KG1 (cell line): ENCODE results near the gene STX4.
"Not testable (repeated sequence)": the region's sequence is repeated elsewhere in the genome, so short reads cannot be mapped to it uniquely, and the experiment has no call there.

Experiments
- DNase-seq: peaks from one replicate; lab custom pipeline; 2025; lab: John Stamatoyannopoulos, UW

Gene STX4

DNA sequence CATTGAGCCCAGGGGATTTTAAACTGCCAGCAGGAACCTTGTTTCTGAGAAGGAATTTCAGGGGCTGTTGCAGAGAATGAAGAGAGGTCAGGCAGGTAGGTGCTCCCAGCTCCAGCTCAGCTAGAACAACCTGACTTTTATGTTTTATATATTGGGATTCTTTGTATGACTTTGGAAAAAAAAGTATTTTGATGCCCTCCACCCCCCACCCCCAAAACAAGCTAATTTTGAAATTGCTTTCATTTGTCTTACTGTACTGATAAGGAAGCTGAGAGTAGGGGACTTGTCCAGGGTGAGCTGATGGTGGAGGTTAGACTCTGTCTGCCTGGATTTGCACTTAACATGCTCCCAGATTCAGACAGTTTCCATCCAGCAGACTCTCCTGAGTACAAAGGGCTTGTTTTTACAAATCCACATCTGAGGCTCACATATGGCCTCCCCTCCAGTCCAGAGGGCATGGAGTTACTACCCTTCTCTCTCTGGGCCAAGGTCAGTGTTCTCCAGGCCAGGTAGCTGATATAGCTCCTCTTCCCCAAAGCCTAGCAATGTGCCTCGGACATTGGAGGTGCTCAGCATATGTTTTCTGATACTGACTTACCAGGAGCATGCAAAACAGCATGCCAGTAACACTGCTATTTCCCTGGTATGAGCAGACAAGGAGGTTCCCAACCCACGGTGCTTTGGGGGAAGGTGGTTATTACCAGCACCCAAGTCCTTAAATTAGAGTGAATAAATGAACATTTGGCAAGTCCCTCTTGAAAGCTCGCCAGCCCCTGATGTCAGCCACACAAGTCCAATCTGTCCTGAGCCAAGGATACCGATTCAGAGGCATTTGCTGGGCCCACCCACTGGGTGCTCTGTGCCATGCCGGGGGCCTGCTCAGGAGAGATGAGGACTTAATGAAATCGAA, 34.3 kb upstream of the STX4 start:
- no peak for DNase-seq

DNA sequence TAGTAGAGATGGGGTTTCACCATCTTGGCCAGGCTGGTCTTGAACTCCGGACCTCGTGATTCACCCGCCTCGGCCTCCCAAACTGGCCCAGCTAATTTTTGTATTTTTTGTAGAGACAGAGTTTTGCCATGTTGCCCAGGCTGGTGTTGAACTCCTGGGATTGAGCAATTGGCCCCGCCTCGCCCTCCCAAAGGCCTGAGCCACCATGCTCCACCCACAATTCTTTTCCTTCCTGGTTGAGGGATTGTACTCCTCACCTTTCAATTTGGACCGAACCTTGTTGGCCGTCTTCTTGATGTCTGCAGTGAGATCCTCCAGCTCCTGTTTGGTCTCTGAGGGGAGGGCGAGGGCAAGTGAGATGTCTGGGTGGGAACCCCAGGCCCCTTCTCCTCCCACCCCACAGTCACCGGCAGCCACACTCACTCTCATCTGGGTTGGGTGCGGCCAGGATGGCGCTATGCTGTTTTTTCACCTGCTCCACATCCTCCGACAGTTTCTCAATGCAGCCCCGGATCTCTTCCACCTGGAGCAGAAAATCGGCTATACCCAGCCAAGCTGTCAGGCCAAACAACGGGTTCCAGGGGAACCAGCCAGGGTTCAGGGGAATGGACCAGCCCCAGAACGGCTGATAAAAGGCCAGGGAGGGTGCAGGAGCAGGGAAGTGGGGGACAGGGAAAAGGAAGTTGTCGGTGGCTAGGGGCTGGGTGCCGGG, 32.5 kb upstream of the STX4 start:
- no peak for DNase-seq

DNA sequence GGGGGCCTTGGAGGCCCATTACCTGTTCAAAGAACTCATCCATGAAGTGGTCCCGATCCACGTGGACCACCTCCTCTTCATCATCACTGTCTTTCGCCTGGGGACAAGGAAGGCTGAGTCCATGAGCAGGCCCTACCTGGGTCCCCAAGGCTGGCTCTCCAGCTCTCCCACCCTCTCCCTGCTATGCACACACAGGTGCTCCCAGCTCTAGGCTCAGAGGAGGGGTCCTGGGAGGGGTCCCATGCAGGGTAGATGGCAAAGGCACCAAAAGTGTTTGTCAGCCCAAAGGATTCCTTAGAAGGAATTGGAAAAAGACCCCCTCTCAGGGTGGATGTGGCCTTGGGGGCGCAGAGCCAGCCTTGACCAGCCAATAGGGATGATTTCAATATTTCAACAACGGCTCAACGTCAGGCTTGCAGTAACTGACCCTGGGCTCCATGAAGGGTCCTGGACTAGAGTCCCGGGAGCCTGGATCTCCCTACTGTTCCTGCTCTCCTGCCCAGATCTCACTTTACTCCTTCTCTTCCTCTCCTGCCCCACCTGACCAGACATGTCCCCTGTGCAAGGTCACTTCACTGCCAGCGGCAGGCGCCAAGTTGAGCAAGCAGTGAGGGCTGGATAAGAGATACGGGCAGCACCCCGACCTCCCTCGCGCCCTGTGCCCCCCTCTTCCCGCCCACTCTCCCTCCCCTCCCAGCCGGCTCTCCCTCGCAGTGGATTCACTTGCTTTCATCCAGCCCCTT, 31.7 kb upstream of the STX4 start:
- no peak for DNase-seq

DNA sequence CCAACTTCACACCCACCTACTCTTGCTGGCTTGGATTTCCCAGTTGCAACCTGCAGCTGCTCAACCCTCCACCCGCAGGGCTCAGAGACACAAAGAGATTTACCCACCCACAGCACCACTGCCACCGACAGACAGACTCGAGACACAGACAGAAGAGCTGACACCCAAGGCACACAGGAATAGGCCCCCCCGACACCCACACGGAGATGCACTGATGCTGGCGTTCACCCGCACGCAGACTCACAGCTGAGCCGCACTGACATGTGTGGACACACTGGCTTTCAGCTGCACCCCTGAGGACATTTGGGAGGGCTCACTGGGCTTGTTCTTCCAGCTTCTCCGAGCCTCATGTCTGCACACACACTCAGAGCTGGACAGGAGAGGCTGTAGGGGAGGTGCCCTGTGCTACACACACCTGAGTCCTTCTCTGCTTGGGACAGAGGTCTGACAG, 31.1 kb upstream of the STX4 start:
- no peak for DNase-seq

DNA sequence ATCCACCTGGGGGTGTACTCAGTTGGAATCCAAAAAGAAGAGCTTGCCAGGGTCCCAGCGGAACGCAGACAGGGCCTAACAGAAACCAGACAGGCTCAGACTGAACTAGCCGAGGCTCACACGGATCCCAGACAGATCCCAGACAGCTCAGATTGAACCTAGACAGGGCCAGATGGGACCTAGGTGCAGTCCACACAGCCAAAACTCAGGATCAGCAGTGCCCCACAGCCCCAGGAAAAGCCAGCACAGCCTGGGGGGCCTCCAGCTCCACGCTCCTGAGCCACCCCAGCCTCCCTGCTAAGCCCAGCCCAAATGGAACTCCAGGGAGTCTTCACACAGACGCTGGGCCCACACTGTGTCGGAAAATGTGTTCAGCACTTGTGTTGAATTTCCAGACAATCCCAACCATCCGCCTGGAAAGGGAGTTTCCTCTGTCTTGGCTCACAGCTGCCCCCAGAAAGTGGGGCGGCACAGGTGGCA, 30.5 kb upstream of the STX4 start:
- no peak for DNase-seq

DNA sequence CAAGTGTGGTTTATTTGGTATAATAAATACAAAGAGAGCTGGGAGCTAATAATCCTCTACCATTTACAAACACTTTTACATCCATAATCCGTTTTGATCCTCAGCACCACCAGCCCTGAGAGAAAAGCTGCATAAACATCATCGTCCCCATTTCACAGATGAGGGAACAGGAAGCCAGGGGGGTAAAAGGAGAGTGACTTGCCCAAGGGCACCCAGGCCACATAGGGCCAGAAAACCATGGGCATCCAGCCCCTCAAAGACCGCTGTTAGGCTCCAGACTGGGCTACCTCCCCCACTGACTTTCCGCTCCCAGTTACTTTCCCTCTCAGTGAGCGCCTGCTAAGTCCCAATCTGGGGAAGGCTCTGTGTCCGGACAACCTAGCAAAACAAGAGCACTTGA, 29.6 kb upstream of the STX4 start:
- DNase-seq, result no peak

DNA sequence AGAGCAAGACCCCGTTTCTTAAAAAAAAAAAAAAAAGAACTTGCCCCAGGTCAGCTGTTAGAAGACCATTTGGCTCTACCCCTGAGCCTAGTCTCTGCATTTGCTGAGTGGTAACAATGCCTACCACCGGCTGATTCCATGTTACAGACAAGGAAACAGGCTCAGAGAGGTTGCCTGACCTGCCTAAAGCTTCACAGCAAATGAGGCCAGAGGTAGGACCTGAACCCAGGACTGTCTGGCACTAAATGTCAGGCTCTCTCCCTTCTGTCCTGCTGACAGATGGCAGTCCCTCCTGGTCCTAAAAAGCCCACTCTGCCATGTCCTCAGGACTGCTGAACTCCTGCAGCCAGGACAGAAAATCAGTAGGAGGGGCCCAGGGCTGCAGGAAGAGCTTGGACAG, 28.7 kb upstream of the STX4 start:
- no peak for DNase-seq

DNA sequence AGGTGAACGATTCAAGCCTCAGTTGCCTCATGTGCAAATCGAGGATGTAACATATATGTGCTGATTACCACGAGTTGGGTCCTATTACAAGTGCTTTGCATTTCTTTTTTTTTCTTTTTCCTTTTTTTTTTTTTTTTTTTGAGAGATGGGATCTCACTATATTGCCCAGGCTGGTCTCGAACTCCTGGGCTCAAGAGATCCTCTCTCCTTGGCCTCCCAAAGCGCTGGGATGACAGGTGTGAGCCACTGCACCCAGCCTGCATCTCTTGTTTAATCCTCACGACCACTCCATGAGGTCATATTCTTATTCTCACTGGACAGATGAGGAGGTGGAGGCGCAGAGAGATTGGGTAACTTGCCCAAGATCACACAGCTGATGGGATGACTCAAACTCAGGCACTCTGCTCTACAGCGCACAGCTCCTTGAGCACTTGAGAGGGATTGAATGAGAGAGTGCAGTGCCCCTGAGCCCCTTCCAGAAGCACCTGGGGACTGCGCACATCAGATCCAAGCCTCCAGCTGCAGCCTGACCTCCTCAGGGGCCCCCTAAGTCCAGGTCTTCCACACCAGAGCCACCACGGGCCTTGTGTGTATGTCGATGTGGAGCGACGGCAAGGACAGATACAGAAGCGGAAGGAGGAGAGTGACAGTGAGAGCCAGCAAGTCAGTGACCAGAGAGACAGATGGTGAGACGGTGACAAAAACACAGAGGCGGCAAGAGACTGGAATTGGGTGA, 27.8 kb upstream of the STX4 start:
- no peak for DNase-seq

DNA sequence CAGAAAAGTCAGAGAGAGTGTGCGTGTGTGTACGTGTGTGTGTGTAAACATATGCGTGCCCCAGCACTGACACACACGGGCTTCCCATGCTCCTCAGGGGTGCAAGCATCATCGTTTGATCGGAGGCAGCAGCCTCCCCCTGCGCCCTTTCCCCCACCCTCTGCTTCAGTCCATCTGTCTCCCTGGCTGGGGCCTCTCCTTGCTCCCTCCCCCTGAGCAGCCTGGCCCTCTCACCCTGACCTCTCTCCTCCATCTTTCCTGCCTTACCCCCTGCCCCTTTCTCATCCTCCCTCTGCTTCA, 27.3 kb upstream of the STX4 start:
- DNase-seq, result no peak

DNA sequence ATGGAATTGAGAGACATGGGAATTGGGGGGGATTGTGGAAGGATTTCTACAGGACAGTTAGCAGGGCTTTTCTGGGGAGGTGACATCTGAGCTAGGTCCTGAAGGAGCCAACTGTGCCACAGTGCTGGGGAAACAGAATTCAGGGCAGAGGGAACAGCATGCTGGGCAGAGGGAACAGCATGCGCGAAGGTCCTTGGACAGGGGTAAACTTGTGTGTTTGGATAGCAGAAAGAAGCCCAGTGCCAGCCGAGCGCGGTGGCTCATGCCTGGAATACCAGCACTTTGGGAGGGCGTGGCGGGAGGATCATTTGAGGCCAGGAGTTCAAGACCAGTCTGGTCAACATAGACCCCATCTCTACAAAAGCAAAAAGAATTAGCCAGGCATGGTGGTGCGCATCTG, 26.8 kb upstream of the STX4 start:
- no peak for DNase-seq

DNA sequence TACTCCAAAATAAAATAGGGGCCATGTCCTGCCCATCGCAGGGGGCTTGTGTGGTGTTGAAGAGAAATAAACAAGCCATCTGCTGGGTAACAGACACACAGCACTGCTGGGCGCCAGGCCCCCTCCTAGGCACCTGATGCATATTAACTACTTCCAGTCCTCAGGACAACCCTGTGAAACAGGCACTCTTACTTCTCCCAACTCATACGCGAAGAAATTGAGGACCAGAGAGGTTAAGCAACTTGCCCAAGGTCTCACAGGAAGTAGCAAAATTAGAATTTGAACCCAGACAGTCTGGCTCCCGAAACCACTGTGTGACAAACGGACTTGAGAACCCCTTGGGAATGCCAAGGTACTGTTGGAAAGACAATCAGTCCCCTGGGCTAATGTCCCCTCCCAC, 25.7 kb upstream of the STX4 start:
- DNase-seq, result no peak

DNA sequence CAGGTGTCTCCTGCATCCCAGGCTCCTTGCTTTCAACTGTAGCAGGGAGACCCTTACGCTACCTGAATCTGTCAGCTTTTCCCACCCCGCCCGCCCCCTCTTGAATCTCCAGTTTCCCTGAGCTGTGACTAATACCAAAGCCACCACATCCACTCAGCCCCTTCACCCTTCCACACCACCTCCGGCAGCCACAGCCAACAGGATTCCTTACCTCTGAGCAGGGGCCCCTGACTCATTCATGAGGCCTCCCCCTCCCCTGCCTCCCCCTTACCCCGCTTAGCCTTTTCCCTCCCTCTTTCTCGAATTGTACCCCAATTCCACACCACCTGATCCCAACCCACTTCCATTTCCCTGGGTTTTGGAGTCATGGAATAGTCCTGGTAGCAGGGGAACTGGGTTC, 25.2 kb upstream of the STX4 start:
- DNase-seq, result no peak

DNA sequence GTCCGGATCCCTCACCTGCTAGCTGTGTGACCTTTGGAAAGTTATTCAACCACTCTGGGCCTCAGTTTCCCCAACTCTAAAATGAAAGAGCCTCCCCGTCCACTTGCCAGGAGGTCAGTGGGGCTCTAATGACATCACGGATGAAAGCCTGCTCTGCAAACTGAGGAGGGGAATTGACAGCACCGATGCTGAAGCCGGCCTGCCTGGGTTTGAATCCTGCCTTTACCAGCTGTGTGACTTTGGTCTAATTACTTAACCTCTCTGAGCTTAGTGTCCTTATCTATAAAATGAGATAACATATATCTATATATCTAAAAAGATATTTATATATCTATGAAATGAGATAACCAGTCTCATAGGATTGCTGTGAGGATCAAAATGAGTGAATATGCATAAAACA, 24.8 kb upstream of the STX4 start:
- no peak for DNase-seq

DNA sequence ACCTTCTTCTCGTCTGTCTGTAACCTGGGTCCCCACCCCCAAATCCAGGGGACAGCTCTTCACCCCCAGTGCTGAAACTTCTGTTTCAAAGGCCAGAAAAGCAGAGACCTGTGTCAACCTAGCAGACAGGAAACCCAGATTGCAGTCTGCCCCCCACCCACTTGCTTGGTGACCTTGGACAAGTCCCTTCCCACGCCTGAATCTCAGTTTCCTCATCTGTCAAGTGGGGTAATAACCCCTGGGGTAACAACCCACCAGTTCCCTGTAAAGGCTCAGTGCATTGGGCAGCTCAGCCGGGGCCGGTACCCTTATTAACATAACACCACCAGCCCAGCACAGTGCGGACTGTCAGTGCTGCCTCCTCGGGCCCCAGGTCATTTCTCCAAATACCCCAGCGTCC, 24.2 kb upstream of the STX4 start:
- DNase-seq, result no peak

DNA sequence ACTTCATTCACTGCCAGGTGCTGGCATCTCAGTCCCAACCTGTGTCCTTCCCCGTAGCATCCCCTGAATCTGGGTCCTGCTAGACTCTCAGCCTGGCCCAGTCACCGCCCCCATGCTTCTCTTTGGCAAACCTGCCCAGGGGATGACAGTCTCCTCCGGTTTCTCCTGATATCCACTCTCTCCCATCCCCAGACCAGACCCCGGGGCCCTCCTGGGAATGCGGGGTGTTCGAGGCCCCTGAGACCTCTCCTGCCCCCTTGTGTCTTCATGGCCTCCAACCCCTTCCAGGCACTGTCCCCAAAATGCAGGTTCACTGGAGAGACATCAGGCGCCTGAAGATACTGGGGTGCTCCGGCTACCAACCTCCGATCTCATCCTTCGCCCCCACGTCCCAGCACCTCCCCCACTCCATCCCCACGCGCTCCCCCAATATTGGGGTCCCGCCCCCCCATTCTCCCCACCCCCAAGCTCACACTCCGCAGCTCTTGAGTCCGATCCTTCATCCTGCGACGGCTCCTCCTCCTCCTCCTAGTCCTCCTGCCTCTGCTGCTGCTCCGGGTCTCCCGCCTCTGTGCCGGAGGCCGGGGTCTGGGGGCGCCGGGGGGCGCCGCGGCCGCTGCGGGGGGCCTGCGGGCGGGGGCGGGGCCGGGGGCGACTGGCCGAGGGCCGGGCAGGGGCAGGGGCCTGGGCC, 23.3 kb upstream of the STX4 start:
- DNase-seq, result no peak

DNA sequence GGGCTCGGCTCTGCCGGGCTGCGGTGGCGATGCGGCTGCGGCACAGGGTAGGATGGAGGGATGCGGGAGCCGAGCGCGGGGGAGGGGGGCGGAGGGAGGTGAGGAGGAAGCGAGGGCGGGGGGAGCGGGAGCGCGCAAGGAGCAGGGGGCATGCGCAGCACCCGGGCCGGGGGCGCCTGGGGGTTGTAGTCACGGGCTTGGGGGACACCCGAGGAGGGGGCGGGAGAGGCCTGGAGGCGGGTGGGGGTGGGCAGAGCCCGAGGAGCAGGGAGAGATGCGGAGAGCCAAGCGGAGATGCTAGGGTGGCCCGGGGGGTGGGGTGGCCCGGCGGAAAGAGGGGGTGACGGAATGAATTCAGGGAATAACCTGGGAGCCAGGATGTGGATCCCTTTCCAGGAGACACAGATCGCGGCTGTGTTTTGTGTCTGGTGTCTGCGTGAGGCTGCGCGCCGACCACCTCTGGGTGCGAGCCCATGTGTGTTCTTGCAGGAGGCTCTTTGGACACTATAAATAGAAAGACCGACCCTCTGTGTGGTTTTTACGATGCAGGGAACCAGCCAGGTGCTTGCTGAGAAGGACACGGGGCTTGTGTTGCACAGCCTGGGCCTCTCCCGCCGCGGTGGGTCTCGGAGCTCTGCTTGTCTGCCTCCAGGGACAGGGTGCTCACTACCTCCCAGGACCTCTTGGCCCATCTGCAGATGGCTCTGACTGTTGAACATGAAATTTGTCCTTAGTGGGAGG, 22.6 kb upstream of the STX4 start, which contains the start of gene STX1B:
Gene STX1B, minus strand, starts transcription at position 54 of the 741 bp plus-strand sequence. CDS start 242 bp downstream, outside the sequence.
- DNase-seq, result no peak

DNA sequence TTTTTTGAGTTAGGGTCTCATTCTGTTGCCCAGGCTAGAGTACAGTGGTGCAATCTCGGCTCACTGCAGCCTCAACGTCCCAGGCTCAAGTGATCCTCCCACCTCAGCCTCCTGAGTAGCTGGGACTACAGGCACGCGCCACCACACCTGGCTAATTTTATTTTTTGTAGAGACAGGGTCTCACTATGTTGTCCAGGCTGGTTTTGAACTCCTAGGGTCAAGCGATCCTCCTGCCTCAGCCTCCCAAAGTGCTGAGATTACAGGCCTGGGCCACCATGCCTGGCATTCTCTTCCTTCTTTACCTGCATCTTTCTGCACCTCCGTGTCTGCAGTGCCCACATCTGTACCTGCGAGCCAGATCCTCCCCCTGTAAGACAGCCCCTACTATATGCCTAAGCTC, 21.5 kb upstream of the STX4 start:
- not testable (repeated sequence) for DNase-seq

DNA sequence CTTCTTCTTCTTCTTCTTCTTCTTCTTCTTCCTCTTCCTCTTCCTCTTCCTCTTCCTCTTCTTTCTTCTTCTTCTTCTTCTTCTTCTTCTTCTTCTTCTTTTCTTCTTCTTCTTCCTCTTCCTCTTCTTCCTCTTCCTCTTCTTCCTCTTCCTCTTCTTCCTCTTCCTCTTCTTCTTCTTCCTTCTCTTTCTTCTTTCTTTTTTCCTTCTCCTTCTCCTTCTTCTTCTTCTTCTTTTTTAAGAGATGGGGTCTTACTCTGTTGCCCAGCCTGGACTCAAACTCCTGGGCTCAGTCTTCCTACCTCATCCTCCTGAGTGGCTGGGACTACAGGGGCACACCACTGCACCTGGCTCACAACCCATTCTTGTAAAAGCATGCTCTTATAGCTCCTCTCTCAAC, 20.1 kb upstream of the STX4 start:
- not testable (repeated sequence) for DNase-seq

DNA sequence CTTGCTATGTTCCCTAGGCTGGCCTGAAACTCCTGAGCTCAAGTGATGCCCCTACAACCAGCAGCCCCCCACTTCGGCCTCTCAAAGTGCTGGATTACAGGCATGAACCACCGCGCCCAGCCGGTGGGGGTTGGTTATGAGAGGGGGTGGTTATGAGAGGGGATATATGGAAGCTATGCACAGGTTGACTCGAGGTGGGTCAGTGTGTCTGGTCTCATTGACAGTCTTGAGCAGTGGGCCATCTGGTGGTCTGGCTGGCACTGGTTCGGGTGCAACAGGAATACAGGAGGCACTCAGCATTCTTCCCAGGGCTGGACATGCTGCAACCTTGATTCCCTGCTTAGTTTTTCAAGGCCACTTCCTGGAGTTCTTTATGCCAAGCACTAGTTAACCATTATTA, 17.3 kb upstream of the STX4 start:
- DNase-seq, result no peak

DNA sequence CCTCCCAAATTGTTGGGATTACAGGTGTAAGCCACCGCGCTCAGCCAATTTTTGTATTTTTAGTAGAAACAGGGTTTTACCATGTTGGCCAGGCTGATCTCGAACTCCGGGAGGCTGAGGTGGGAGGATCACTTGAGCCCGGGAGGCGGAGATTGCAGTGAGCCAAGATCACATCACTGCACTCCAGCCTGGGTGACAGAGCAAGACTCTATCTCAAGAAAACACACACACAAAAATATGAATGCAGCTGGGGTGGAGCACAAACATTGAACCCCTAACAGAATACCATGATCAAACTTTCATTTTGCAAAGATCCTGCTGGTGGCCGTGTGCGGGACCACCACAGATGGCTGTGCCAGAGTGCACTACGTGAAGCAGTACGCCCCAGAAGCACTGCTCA, 15.6 kb upstream of the STX4 start:
- DNase-seq, result not testable (repeated sequence)

DNA sequence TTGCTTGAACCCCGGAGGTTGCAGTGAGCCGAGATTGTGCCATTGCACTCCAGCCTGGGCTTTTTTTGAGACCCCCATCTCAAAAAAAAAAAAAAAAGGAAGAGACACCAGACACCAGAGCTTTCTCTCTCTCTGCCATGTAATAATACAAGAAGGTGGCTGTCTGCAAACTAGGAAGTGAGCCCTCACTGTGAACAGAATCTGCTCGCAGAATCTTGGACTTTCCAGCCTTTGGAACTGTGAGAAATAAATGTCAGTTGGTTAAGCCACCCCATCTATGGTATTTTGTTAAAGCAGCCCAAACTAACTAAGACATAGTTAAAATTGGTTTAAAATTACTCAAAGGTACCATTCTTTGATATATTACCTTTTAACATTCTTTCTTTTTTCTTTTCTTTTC, 12.8 kb upstream of the STX4 start:
- no peak for DNase-seq
